HUES64 (cell line): ENCODE data around the gene PCDHB14. TPM values are rescaled to one million over a fixed set of nuclear protein-coding genes. Genes with fewer than 3 reads are reported as not detected.
"Not testable (repeated sequence)": the region's sequence is repeated elsewhere in the genome, so short reads cannot be mapped to it uniquely, and the experiment has no call there.

Experiments used
- H3K27ac ChIP-seq: 2 replicates; pipeline ENCODE4 v1.7.0; 2013; ENCODE audit warnings: low read depth, low read length, inconsistent platforms
- H3K27me3 ChIP-seq: 2 replicates; pipeline ENCODE4 v1.6.1; 2013; ENCODE audit warnings: mild to moderate bottlenecking, low read length; ENCODE audit not compliant: insufficient read depth
- H3K36me3 ChIP-seq: 2 replicates; pipeline ENCODE4 v1.6.1; 2013; ENCODE audit warnings: mild to moderate bottlenecking, low read length; ENCODE audit not compliant: insufficient read depth
- H3K4me1 ChIP-seq: 2 replicates; pipeline ENCODE4 v1.6.1; 2013; ENCODE audit warnings: mild to moderate bottlenecking, low read length, moderate library complexity; ENCODE audit not compliant: insufficient read depth
- H3K4me3 ChIP-seq: 2 replicates; pipeline ENCODE4 v1.5.1; 2013; ENCODE audit warnings: mild to moderate bottlenecking, low read length, moderate library complexity
- H3K9ac ChIP-seq: 2 replicates; pipeline ENCODE4 v1.6.1; 2013; ENCODE audit warnings: mild to moderate bottlenecking, low read depth, low read length
- H3K9me3 ChIP-seq: 2 replicates; pipeline ENCODE4 v1.6.1; 2013; ENCODE audit warnings: low read depth, low read length; ENCODE audit not compliant: insufficient read depth
- WGBS: fragments of 150-250, 120-280 bp; methylation state at CpG from one replicate; pipeline ENCODE4 v1.1.7; 2013; ENCODE audit warnings: missing lambda C conversion rate; 5-methylcytosine and 5-hydroxymethylcytosine counted together
- polyA plus RNA-seq, 2 experiments: library from polyadenylated mRNA; stranded (reverse); fragments of 50-300 nt; gene quantifications; one replicate each; pipeline ENCODE4 v1.2.3, GENCODE V29; 2013

Gene PCDHB14
- polyA plus RNA-seq (2013, experiment 1 of 2) = 1.4 TPM
- polyA plus RNA-seq (2013, experiment 2 of 2) = 1.9 TPM

GRCh38 chr5:141223112-141223783, at the start of gene PCDHB14:
Gene PCDHB14, plus strand, starts transcription at chr5:141223343. Its CDS starts 163 bp downstream, at chr5:141223506.
- Histone ChIP-seq H3K9me3 (peaks cover 6% of the 10 kb centered on the region; the same call in 1 of the 2 replicates), H3K9ac (peak within 1 kb of the TSS; percentile 59; the same call in 1 of the 2 replicates), H3K4me3 (peak within 1 kb of the TSS; percentile 45), H3K36me3 (no peaks in the 10 kb centered on the region), H3K27ac (no peak within 1 kb of the TSS), H3K4me1 (no peaks in the 10 kb centered on the region), H3K27me3 (no peaks in the 10 kb centered on the region)
- WGBS = 48% methylated on average over 15 of the region's 15 CpGs

GRCh38 chr5:141174291-141175104, 48.6 kb upstream of the PCDHB14 start:
- WGBS = 96% methylated on average over 76 of the region's 79 CpGs
- not testable (repeated sequence) for H3K27ac ChIP-seq, H3K9ac ChIP-seq, H3K9me3 ChIP-seq, H3K4me3 ChIP-seq, H3K27me3 ChIP-seq, H3K4me1 ChIP-seq, H3K36me3 ChIP-seq

- H3K4me3 ChIP-seq = no peak overlapping the region
- H3K27me3 ChIP-seq = no peaks in the 10 kb centered on the region
- no peaks in the 10 kb centered on the region for H3K9me3 ChIP-seq
- no peak overlapping the region for H3K27ac ChIP-seq
- WGBS = 92% methylated on average over 1 of the region's 1 CpG
- H3K4me1 ChIP-seq = no peaks in the 10 kb centered on the region
- H3K36me3 ChIP-seq = no peaks in the 10 kb centered on the region
- H3K9ac ChIP-seq = no peak overlapping the region
Measured at GRCh38 chr5:141175933-141176332, 47.2 kb upstream of the PCDHB14 start.

GRCh38 chr5:141177577-141178191, 45.5 kb upstream of the PCDHB14 start, which contains the start of gene PCDHB8:
Gene PCDHB8, plus strand, starts transcription at chr5:141177790. Its CDS starts 245 bp downstream, at chr5:141178035.
- H3K4me3 ChIP-seq = peak within 1 kb of the TSS; percentile 29; the same call in 1 of the 2 replicates
- H3K27me3 ChIP-seq, H3K4me1 ChIP-seq, H3K9me3 ChIP-seq, H3K9ac ChIP-seq, H3K27ac ChIP-seq, H3K36me3 ChIP-seq: not testable (repeated sequence)
- 82% methylated on average over 13 of the region's 18 CpGs for WGBS

GRCh38 chr5:141179371-141179770, 43.8 kb upstream of the PCDHB14 start:
- not testable (repeated sequence) for H3K9ac ChIP-seq, H3K4me3 ChIP-seq, H3K9me3 ChIP-seq, H3K27me3 ChIP-seq, H3K27ac ChIP-seq, H3K36me3 ChIP-seq, H3K4me1 ChIP-seq
- WGBS = 95% methylated on average over 26 of the region's 39 CpGs

GRCh38 chr5:141179876-141180275, 43.3 kb upstream of the PCDHB14 start:
- H3K27me3 ChIP-seq, H3K36me3 ChIP-seq, H3K4me1 ChIP-seq, H3K9ac ChIP-seq, H3K27ac ChIP-seq, H3K4me3 ChIP-seq, H3K9me3 ChIP-seq: not testable (repeated sequence)
- WGBS = 94% methylated on average over 30 of the region's 32 CpGs

GRCh38 chr5:141180313-141180712, 42.8 kb upstream of the PCDHB14 start:
- WGBS = 98% methylated on average over 1 of the region's 1 CpG
- Histone ChIP-seq H3K9me3 (peaks cover 7% of the 10 kb centered on the region; the same call in 1 of the 2 replicates), H3K4me3 (no peak overlapping the region), H3K27ac (no peak overlapping the region), H3K36me3 (no peaks in the 10 kb centered on the region), H3K9ac (no peak overlapping the region), H3K27me3 (no peaks in the 10 kb centered on the region), H3K4me1 (no peaks in the 10 kb centered on the region)

- Histone ChIP-seq H3K4me3 (peak within 1 kb of the TSS; percentile 55), H3K36me3 (no peaks in the 10 kb centered on the region), H3K4me1 (no peaks in the 10 kb centered on the region), H3K9me3 (peaks cover 7% of the 10 kb centered on the region; the same call in 1 of the 2 replicates), H3K27ac (no peak within 1 kb of the TSS), H3K27me3 (no peaks in the 10 kb centered on the region), H3K9ac (peak within 1 kb of the TSS; percentile 66)
- WGBS = 44% methylated on average over 13 of the region's 13 CpGs
Measured at GRCh38 chr5:141182248-141182647, 40.9 kb upstream of the PCDHB14 start, which contains the start of gene PCDHB16. Gene PCDHB16, plus strand, starts transcription at chr5:141182387. Its CDS starts 173 bp downstream, at chr5:141182560.

- H3K36me3 ChIP-seq, H3K9ac ChIP-seq, H3K4me1 ChIP-seq, H3K27me3 ChIP-seq, H3K4me3 ChIP-seq, H3K9me3 ChIP-seq, H3K27ac ChIP-seq: not testable (repeated sequence)
- 94% methylated on average over 36 of the region's 69 CpGs for WGBS
Measured at GRCh38 chr5:141184117-141184855, 38.9 kb upstream of the PCDHB14 start.

- H3K36me3 ChIP-seq = no peaks in the 10 kb centered on the region
- 51% methylated on average over 7 of the region's 9 CpGs for WGBS
- H3K4me1 ChIP-seq = no peaks in the 10 kb centered on the region
- no peak within 1 kb of the TSS for H3K4me3 ChIP-seq
- H3K27me3 ChIP-seq = no peaks in the 10 kb centered on the region
- H3K9me3 ChIP-seq = peaks cover 7% of the 10 kb centered on the region; the same call in 1 of the 2 replicates
- H3K27ac ChIP-seq = no peak within 1 kb of the TSS
- no peak within 1 kb of the TSS for H3K9ac ChIP-seq
Measured at GRCh38 chr5:141186897-141187512, 36.1 kb upstream of the PCDHB14 start, which contains the start of gene PCDHB9. Gene PCDHB9, plus strand, starts transcription at chr5:141187161. Its CDS starts 158 bp downstream, at chr5:141187319.
